ENCODE results near the gene KIR2DL4.
"Not testable (repeated sequence)": the region's sequence is repeated elsewhere in the genome, so short reads cannot be mapped to it uniquely, and the experiment has no call there.

The KIR2DL4 gene

DNA sequence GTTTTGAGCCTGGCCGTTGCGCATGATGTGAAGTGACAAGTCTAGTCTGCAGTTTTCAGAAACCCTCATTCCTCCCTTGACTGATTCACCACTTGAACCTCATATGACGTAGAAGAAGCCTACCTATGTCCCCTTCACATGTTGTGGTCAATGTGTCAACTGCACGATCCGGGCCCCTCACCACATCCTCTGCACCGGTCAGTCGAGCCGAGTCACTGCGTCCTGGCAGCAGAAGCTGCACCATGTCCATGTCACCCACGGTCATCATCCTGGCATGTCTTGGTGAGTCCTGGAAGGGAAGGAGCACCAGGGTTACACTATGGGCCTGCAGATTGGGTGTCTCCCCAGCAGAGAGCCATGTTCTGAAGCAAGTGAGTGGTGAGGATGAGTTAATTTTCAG is at the start of gene KIR2DL4:
Gene KIR2DL4, plus strand, starts transcription at position 201 of the 400 bp plus-strand sequence. Its CDS starts 42 bp downstream, at position 243.
- FAIRE-seq: no peak

DNA sequence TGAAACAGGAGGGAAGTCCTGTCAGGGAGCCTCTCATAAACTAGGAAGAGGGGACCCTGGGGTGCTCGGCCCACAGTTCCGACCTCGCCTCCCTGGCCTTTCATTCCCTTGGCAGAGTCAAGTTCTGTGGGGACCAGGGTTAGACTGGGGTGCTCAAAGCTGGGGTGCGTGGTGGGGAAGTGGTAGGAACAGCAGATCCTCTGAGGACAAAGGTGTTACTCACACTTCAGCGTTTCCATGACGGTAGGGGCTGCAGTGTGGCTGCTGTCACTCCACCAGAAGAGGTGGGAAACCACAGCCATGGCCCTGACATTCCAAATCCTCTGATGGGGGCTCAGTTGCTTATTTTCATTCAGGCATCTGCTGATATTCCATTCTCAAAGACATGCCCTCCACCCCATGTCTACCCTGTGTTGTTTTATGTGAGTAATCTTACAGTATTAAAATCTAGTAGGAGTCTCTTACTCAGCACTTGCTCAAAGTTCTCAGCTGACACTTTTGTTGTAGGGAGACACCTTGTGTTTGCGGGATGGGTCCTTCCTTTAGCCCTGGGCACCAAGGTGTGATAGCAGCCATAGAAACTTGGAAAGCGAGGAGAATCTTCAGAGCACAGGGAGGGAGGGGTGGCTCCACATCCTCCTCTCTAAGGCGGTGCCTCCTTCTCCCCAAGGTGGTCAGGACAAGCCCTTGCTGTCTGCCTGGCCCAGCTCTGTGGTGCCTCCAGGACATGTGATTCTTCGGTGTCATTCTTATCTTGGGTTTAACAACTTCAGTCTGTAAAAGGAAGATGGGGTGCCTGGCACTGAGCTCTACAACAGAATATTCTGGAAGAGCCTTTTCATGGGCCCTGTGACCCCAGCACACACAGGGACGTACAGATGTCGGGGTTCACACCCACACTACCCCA is 47.0 kb upstream of the KIR2DL4 start:
- not testable (repeated sequence) for FAIRE-seq

DNA sequence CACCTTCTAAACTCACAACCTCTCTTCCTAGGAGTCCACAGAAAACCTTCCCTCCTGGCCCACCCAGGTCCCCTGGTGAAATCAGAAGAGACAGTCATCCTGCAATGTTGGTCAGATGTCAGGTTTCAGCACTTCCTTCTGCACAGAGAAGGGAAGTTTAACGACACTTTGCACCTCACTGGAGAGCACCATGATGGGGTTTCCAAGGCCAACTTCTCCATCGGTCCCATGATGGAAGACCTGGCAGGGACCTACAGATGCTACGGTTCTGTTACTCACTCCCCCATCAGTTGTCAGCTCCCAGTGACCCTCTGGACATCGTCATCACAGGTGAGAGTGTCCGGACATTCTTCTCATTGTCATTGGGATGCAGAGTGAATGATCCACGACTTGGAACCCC is 44.8 kb upstream of the KIR2DL4 start:
- not testable (repeated sequence) for FAIRE-seq

DNA sequence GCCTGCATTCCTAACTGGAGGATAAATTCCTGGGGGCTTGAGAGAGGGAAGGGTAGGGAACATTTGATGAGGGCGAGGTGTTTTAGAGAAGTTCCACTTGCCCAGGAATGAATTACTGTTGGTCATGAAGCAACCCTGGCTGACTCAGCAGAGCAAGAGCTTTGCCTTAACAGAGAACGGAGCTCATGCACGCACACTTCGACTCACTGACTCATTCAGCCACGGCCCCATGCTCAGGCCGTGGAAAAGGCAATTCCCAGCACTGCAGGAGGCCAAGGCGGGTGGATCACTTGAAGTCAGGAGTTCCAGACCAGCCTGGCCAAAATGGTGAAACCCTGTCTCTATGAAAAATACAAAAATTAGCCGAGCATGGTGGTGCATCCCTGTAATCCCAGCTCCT is 39.2 kb upstream of the KIR2DL4 start:
- not testable (repeated sequence) for FAIRE-seq

DNA sequence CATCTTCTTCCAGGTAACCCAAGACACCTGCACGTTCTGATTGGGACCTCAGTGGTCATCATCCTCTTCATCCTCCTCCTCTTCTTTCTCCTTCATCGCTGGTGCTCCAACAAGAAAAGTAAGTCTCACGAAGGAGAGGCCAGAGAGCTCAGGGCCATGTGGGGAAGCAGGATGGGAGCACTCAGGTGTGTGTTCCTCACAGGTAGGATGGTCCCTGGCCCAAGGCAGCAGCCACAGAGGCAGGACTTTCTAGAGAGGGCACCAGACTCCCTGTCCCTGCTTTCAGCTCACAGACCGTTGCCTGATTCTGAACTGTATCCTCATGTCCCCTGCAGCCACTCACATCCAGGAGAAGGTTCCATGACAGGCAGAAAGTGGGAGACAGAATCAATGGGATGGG is 36.9 kb upstream of the KIR2DL4 start:
- FAIRE-seq: not testable (repeated sequence)

DNA sequence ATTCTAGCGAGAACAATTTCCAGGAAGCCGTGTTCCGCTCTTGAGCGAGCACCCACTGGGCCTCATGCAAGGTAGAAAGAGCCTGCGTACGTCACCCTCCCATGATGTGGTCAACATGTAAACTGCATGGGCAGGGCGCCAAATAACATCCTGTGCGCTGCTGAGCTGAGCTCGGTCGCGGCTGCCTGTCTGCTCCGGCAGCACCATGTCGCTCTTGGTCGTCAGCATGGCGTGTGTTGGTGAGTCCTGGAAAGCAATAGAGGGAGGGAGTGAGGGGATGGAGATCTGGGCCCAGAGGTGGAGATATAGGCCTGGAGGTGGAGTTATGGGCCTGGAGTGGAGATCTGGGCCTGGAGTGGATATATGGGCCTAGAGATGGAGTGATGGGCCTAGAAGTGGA is 33.8 kb upstream of the KIR2DL4 start, which contains the start of gene KIR2DL1:
Gene KIR2DL1, plus strand, starts transcription at position 148 of the 400 bp plus-strand sequence. Its CDS starts 58 bp downstream, at position 206.
- FAIRE-seq: not testable (repeated sequence)

DNA sequence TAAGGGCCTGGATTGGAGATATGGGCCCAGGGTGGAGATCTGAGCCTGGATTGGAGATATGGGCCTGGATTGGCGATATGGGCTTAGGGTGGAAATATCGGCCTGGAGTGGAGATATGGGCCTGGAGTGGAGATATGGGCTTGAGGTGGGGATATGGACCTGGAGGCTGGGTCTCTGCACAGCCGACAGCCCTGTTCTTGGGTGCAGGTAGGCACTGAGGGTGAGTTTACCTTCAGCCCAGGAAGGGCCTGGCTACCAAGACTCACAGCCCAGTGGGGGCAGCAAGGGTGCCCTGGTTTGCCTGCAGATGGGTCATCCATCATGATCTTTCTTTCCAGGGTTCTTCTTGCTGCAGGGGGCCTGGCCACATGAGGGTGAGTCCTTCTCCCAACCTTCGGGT is 32.9 kb upstream of the KIR2DL4 start:
- not testable (repeated sequence) for FAIRE-seq

DNA sequence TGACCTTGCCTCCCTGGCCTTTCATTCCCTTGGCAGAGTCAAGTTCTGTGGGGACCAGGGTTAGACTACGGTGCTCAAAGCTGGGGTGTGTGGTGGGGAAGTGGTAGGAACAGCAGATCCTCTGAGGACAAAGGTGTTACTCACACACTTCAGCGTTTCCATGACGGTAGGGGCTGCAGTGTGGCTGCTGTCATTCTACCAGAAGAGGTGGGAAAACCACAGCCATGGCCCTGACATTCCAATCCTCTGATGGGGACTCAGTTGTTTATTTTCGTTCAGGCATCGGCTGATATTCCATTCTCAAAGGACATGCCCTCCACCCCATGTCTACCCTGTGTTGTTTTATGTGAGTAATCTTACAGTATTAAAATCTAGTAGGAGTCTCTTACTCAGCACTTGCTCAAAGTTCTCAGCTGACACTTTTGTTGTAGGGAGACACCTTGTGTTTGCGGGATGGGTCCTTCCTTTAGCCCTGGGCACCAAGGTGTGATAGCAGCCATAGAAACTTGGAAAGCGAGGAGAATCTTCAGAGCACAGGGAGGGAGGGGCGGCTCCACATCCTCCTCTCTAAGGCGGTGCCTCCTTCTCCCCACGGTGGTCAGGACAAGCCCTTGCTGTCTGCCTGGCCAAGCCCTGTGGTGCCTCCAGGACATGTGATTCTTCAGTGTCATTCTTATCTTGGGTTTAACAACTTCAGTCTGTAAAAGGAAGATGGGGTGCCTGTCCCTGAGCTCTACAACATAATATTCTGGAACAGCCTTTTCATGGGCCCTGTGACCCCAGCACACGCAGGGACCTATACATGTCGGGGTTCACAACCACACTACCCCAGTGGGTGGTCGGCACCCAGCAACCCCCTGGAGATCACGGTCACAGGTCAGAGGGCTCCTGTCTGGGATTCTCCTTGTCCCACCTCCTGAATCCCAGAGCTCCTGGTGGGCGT is 32.1 kb upstream of the KIR2DL4 start:
- FAIRE-seq: not testable (repeated sequence)

DNA sequence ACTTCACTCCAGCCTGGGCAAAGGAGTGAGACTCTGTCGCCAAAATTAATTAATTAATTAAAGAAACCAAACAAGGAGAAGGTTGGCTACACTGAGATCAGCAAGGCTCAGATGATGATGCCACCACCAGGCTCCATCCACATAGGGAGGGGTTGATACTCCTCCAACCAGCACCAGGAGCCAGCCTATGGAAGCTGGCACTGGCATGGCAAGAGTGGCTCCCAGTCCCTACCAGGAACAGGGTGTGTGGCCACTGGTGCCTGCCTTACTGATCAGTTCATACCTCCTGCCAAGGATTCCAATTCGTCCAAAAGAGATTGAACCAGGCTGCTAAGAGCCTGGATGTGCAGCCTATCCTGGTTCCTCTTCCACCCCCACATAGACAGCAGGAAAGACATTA is 30.7 kb upstream of the KIR2DL4 start:
- not testable (repeated sequence) for FAIRE-seq

DNA sequence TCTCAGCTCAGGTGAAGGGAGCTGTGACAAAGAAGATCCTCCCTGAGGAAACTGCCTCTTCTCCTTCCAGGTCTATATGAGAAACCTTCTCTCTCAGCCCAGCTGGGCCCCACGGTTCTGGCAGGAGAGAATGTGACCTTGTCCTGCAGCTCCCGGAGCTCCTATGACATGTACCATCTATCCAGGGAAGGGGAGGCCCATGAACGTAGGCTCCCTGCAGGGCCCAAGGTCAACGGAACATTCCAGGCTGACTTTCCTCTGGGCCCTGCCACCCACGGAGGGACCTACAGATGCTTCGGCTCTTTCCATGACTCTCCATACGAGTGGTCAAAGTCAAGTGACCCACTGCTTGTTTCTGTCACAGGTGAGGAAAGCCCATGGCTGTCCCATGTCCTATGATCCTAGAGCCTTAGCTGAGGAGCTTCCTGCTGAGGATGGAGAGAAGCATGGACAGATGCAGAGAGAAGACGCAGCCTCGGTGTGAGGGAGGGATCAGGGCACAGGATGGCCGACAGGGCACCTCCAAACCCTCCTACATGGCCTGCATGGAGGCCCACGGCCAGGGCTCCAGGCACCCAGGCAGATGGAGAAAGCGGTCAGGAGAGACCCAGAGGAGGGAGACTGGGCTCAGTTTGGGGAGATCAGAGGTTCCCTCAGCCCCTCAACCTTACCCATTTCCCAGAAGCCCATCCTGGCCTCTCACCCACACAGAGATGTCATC is 28.2 kb upstream of the KIR2DL4 start:
- FAIRE-seq: not testable (repeated sequence)

DNA sequence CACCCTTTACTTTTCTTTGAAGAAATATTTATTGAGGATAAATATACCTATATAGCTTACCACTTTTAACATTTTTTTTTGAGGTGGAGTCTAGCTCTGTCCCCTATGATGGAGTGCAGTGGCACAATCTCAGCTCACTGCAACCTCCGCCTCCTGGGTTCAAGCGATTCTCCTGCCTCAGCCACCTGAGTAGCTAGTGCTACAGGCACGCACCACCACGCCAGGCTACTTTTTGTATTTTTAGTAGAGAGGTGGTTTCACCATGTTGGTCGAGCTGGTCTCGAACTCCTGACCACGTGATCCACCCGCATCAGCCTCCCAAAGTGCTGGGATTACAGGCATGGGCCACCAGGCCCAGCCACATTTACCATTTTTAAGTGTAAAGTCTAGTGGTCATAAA is 27.6 kb upstream of the KIR2DL4 start:
- not testable (repeated sequence) for FAIRE-seq

DNA sequence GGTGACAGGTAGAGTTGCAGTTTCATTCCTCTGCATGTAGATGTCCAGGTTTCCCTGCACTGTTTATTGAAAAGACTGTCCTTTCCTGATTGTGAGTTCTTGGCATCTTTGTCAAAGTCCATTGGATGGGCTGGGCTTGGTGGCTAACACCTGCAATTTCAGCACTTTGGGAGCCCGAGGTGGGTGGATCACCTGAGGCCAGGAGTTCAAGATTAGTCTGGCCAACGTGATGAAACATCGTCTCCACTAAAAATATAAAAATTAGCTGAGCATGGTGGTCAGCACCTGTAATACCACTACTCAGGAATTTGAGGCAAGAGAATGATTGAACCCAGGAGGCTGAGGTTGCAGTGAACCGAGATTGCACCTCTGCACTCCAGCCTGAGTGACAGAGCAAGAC is 25.6 kb upstream of the KIR2DL4 start:
- FAIRE-seq: not testable (repeated sequence)

DNA sequence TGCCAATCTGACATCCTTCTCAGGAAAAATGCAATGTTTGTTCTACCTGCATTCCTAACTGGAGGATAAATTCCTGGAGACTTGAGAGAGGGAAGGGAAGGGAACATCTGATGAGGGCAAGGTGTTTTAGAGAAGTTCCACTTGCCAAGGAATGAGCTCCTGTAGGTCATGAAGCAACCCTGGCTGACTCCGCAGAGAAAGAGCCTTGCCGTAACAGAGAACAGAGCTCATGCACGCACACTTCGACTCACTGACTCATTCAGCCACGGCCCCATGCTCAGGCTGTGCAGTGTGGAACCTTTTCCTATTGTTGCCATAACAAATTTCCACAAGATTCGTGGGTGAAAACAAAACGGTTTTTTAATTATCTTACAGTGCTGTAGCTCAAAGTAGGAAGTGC is 24.5 kb upstream of the KIR2DL4 start:
- not testable (repeated sequence) for FAIRE-seq

DNA sequence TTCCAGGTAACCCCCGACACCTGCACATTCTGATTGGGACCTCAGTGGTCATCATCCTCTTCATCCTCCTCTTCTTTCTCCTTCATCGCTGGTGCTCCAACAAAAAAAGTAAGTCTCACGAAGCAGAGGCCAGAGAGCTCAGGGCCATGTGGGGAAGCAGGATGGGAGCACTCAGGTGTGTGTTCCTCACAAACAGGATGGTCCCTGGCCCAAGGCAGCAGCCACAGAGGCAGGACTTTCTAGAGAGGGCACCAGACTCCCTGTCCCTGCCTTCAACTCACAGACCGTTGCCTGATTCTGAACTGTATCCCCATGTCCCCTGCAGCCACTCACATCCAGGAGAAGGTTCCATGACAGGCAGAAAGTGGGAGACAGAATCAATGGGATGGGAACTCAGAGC is 20.5 kb upstream of the KIR2DL4 start:
- not testable (repeated sequence) for FAIRE-seq

DNA sequence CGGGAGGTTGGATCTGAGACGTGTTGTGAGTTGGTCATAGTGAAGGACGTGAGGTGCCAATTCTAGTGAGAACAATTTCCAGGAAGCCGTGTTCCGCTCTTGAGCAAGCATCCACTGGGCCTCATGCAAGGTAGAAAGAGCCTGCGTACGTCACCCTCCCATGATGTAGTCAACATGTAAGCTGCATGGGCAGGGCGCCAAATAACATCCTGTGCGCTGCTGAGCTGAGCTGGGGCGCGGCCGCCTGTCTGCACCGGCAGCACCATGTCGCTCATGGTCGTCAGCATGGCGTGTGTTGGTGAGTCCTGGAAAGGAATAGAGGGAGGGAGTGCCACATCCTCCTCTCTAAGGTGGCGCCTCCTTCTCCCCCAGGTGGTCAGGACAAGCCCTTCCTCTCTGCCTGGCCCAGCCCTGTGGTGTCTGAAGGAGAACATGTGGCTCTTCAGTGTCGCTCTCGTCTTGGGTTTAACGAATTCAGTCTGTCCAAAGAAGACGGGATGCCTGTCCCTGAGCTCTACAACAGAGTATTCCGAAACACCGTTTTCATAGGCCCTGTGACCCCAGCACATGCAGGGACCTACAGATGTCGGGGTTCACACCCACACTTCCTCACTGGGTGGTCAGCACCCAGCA is 17.2 kb upstream of the KIR2DL4 start:
- FAIRE-seq: not testable (repeated sequence)

DNA sequence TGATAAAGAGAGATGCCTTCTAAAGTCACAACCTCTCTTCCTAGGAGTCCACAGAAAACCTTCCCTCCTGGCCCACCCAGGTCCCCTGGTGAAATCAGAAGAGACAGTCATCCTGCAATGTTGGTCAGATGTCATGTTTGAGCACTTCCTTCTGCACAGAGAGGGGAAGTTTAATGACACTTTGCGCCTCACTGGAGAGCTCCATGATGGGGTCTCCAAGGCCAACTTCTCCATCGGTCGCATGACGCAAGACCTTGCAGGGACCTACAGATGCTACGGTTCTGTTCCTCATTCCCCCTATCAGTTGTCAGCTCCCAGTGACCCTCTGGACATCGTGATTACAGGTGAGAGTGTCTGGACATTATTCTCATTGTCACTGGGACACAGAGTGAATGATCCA is 15.3 kb upstream of the KIR2DL4 start:
- not testable (repeated sequence) for FAIRE-seq

DNA sequence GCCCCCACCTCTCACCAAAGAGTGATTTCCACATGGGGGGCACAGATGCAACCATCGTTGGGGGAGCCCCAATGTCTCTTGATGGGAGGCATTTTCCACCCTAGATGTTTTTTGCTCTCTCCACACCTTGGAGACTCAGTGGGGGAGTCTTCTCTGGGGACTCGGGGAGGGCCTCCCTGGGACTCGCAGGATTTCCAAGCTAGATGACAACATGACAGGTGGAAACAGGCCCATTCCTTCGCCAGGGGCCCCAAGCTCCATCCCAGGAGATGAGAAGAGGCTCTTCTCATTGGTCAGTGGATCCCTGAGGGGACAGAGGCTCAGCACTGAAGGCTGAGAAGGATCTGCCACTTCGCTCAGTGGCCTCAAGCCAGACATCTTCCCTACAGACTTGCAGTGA is 12.7 kb upstream of the KIR2DL4 start:
- no peak for FAIRE-seq

DNA sequence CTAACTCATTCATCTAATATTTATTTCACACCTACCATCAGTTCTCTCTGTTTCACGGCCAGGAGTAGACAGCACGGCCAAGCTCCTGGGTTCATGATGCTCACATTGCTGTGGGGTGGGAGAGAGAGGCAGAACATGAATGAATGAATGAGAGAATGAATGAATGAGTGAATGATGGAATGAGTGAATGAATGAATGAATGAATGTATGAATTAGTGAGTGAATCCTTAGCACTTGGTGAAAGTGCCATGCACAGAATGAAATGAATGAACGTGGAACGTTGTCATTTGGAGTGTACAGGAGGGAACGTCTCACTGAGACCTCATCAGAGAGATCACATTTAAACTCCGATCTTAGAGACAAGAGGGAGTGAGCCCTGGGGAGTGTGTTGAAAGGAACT is 11.9 kb upstream of the KIR2DL4 start:
- no peak for FAIRE-seq

DNA sequence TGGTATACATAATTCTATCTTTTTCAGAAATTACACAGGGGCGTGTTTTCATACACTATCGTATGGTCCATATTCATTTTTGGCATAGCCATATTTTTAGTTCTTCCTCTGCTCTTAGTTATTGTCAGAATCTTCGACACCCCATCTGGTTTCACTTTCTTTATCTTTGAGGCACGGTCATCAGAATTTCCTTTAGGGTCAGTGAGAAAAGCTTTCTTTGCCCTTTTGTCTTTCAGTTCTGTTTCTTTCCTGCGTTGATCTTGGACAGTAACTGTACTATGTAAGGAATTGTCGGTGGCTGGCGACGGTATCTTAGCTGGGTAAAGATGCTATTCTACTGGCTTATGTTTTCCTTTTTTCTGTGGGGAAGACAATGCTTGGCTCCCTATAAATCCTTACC is 10.6 kb upstream of the KIR2DL4 start:
- FAIRE-seq: no peak

DNA sequence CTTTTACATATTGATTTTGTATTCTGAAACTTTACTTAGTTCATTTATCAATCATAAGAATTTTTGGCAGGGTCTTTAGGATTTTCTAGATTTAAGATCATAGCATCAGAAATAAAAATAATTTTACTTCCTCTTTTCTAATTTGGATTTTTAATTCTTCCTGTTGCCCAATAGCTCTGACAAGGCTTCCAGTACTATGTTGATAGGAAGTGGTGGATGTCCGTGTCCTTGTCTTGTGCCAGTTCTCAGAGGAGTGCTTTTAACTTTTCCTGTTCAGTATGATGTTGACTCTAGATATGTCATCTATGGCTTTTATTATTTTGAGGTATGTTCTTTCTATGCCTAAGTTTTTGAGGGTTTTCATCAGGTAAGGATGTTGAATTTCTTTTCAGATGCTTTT is 7.7 kb upstream of the KIR2DL4 start:
- FAIRE-seq: no peak

DNA sequence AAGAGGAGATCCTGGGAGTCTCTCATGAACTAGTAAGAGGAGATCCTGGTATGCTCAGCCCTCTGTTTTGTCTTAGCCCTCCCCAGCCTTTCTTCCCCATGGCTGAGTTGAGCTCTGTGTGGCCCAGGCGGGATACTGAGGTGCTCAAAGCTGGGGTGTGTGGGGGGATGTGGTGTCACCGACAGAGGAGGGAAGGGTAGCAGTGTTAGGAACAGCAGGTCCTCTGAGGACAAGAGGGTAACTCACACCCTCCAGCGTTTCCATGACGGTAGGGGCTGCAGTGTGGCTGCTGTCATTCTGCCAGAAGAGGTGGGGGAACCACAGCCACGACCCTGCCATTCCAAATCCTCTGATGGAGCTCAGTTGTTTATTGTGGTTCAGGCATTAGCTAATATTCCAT is 691 bp downstream of the KIR2DL4 start:
- FAIRE-seq: no peak

DNA sequence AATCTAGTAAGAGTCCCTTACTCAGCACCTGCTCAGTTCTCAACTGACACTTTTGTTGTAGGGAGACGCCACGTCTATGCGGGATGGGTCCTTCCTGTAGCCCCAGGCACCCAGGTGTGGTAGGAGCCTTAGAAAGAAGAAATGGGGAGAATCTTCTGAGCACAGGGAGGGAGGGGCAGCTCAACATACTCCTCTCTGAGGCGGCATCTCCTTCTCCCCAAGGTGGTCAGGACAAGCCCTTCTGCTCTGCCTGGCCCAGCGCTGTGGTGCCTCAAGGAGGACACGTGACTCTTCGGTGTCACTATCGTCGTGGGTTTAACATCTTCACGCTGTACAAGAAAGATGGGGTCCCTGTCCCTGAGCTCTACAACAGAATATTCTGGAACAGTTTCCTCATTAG is 1.2 kb downstream of the KIR2DL4 start:
- FAIRE-seq: no peak

All from endometrium (tissue), 2 donors.